Measurements from ENCODE around the gene ANKAR.
A peak's percentile ranks its signal among the peaks of the same experiment; 100 is the strongest.

GRCh38 chr2:189702071-189702470, 27.6 kb downstream of the ANKAR start:
- TF ChIP-seq CTCF (conservative IDR thresholded peaks at IDR 0.05; ENCODE audit: low read depth, low read length) (peak; percentile 33; the same call in 1 of the 2 replicates), EZH2 (IDR thresholded peaks at IDR 0.05; ENCODE audit: borderline replicate concordance, low read depth, low read length, poor library complexity, severe bottlenecking) (no peak)
